GM19043 (cell line): Measurements from ENCODE around the gene H19.

Experiments
- ATAC-seq: cut with Tn5 transposase; IDR thresholded peaks from one replicate; pipeline ENCODE4 v1.9.1; 2021; ENCODE audit warnings: low read depth; ENCODE audit not compliant: unreplicated experiment

Gene H19

GRCh38 chr11:1997755-1998154 lies at the start of gene H19:
Gene H19 (minus strand): TSS chr11:1997842.
- ATAC-seq = no peak

- ATAC-seq = no peak
These were observed 44.3 kb upstream of the H19 start for GRCh38 chr11:2041963-2042362.

- ATAC-seq = no peak
These were observed 43.5 kb upstream of the H19 start for GRCh38 chr11:2041153-2041552.

- ATAC-seq = no peak
These were observed 41.6 kb upstream of the H19 start for GRCh38 chr11:2039198-2039759.

- no peak for ATAC-seq
These were observed 39.3 kb upstream of the H19 start for GRCh38 chr11:2036863-2037486.

- no peak for ATAC-seq
These were observed 37.7 kb upstream of the H19 start for GRCh38 chr11:2035382-2035781.

GRCh38 chr11:2031058-2031457 lies 33.4 kb upstream of the H19 start:
- no peak for ATAC-seq

GRCh38 chr11:2027708-2028107 lies 30.1 kb upstream of the H19 start:
- no peak for ATAC-seq

- ATAC-seq = no peak
These were observed 17.4 kb upstream of the H19 start for GRCh38 chr11:2015025-2015424.

GRCh38 chr11:2012440-2012839 lies 14.8 kb upstream of the H19 start:
- no peak for ATAC-seq

- ATAC-seq = no peak
These were observed 6.8 kb upstream of the H19 start for GRCh38 chr11:2004466-2004865.

GRCh38 chr11:2002807-2003206 lies 5.2 kb upstream of the H19 start:
- ATAC-seq = no peak

GRCh38 chr11:2002042-2002776 lies 4.6 kb upstream of the H19 start:
- no peak for ATAC-seq

- ATAC-seq = no peak
These were observed 1.2 kb upstream of the H19 start for GRCh38 chr11:1998861-1999260.

- ATAC-seq = no peak
These were observed 648 bp upstream of the H19 start for GRCh38 chr11:1998290-1998689.

GRCh38 chr11:1994121-1994520 lies 3.5 kb downstream of the H19 start:
- no peak for ATAC-seq

- no peak for ATAC-seq
These were observed 5.5 kb downstream of the H19 start for GRCh38 chr11:1992111-1992510.

- no peak for ATAC-seq
These were observed 6.6 kb downstream of the H19 start for GRCh38 chr11:1990872-1991578.

- no peak for ATAC-seq
These were observed 7.7 kb downstream of the H19 start for GRCh38 chr11:1989953-1990352.

- no peak for ATAC-seq
These were observed 8.8 kb downstream of the H19 start for GRCh38 chr11:1988667-1989317.

GRCh38 chr11:1988174-1988573 lies 9.5 kb downstream of the H19 start:
- no peak for ATAC-seq
